HG03558 (cell line): ENCODE measurements around the gene UQCRHL.
"Not testable (repeated sequence)": the region's sequence is repeated elsewhere in the genome, so short reads cannot be mapped to it uniquely, and the experiment has no call there.

ENCODE experiments used
- ATAC-seq: cut with Tn5 transposase; IDR thresholded peaks from one replicate; pipeline ENCODE4 v1.9.1; 2021; ENCODE audit warnings: moderate number of reproducible peaks; ENCODE audit not compliant: unreplicated experiment; ENCODE audit errors: extremely low read depth

Gene UQCRHL

DNA sequence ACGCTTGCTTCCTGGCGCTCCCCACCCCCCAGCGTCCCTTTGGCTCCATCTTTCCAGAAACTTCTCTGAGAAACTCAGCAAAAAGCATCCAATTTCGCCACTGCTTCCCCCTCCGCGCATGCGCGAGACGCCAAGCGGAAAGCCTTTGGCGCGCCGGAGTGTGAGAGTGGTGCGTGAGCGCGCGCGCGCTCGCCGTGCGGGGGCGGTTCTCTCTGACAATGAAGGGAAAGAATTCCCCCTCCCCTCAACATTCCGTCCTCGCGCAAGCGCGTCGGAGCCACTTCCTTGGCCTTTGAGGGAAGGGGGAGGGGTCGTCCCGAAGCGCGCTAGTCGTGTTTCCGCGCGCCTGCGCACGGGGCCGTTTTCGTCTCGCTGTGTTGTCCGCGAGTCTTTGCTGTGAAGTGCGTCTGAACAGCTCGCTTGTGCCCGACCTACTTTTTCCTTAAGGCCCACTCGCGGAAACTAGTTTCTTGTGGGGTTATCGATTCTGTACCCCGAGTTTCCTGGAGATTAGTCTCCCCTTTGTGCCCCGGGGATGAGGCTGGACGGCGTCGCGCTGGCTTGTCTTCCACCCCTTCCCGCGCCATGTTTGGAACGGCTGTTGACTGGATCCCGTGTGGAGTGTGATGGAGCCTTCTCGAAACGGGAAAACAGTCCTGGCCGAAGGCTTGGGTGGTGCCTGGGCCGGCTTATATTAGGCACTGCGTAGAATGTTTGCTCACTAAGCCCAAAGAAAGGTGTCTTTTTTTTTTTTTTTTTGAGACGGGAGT, 28.5 kb upstream of the UQCRHL start:
- no peak for ATAC-seq

DNA sequence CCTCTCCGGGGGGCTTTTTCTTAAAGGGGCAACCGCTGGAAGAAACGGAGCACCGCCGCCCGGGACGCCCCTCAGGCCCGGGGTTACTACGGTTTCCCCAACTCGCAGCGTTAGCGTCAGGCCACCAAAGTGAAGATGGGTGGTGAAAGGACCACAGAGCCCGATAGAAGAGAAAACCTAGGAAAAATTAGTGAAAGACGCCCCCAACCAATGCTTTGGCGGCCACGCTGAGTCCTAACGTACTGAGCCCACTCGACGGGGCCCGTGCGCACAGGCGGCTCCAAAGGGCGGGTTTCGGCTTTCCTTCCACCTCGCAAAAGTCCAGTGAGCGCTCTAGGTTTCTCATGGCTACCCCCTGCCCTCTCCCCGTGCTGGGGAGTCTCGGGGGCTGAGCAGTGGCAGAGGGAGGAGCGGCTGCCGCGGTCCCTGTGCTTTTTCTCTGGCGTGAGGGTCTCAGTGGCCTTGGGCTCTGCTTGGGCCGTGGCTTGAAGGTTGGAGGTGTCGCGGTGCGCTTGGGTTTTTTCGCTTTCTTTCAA, 27.8 kb upstream of the UQCRHL start:
- ATAC-seq = no peak

DNA sequence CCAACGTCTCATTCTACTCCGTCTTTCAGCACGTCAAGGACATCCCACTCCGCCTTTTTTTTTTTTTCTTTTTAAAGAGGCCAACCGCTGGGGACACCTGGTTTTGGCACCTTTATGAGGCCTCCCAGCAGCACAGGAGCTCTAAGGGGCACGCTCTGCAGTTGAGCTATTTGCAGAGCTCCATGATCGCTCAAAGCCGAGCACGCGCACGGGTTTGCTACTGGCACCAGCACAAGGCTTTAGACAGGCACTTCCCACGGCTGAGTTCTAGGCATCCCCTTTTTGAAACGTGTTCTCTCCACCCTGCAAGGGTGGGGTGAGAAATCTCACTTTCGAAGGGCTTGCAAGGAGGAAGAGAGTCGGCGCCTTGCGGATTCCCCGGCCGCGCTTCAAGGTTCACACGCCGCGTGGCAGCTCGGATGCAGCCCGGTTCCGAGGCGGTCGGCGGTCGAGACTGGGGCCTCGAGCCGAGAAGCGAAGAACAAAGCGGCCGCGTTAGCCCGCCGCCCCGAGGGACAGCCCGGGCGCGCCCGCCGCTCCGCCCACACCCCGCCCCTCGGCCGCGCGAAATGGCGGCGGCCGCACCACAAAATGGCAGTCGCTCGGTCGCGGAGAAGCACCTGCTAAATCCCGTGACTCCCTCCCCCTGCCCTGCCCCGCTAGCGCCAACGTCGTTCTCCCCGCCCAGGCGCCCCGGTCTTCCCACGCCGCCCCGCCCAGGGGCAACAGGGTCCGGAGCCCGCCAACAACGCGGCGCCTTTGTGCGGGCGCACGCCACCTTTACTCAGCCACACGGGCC, 27.2 kb upstream of the UQCRHL start:
- peak; percentile 30 for ATAC-seq

DNA sequence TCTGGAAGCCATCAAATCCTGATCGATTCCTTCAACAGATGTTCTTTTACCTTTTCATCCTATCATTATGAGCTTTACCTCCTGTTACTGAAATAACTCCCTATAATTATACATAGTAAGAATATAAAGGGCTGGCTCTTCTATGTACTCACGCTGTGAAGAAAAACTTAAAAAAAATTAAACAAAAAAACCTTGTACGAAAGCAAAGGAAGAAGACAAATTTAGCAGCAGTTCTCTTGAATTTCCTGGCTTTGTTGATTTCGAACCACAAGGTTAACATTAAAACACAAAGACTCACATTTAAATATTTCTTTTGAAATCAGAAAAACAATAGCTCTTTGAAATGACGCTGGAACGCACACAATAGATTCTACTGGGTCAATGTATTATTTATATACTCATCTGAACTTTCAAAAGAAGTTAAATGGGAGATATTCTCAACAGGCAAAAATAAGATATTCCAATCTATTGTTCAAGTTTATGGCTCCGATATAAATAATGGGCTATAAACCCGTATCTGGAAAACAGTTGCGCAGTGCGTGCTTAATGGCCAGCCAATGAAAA, 26.5 kb upstream of the UQCRHL start:
- ATAC-seq = no peak

DNA sequence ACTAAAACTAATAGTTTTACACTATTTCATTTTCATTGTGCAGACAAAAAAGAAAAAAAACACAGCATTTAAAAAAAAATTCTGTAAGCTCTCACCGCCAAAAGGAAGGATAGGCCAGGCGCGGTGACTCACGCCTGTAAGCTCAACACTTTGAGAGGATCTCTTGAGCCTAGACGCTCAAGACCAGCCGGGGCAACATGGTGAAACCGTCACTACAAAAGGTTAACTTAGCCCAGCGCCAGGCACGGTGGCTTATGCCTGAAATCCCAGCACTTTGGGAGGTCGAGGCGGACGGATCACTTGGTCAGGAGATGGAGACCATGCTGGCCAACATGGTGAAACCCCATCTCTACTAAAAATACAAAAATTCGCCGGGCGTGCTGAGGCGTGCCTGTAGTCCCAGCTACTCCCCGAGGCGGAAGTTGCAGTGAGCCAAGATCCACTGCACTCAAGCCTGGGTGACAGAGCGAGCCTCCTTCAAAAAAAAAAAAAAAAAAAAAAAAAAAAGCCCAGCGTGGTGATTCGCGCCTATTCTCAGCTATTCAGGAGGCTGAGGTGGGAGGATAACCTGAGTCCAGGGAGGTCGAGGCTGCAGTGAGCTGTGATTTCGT, 25.7 kb upstream of the UQCRHL start:
- no peak for ATAC-seq

DNA sequence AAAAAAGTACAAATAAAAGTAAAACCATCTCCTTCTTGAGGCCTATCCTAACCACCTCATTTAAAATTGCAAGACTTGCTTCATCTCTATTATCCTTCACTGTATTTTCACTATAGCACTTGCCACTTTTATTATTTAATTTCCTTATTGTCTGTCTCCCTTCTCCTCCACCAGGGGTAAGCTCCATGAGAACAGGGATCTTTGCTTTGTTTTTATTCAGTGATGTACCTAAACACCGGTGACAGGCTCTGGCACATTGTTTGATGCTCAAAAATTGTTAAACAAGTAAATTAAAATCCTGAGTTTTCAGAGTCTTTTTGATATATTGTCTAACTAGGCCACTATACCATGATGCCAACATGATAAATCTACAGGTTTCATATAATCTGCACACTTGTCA, 22.8 kb upstream of the UQCRHL start:
- ATAC-seq = no peak

DNA sequence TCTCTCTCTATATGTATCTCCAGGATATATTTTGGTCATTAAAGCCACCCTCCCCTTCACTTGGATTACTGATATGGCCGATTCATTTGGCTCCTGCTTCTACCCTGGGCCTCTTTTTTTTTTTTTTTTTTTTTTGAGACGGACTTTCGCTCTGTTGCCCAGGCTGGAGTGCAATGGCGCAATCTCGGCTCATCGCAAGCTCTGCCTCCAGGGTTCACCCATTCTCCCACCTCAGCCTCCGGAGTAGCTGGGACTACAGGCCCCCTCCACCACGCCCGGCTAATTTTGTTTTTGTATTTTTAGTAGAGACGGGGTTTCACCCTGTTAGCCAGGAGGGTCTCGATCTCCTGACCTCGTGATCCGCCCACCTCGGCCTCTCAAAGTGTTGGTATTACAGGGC, 21.5 kb upstream of the UQCRHL start:
- ATAC-seq = not testable (repeated sequence)

DNA sequence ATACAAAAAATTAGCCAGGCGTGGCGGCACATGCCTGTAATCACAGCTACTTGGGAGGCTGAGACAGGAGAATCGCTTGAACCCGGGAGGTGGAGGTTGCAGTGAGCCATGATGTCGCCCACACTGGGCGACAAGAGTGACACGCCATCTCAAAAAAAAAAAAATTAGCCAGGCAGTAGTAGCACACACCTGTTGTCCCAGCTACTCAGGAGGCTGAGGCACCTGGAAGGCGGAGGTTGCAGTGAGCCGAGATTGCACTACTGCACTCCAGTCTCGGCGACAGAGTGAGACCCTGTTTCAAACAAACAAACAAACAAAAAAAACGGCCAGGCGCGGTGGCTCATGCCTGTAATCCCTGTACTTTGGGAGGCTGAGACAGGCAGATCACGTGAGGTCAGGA, 20.1 kb upstream of the UQCRHL start:
- not testable (repeated sequence) for ATAC-seq

DNA sequence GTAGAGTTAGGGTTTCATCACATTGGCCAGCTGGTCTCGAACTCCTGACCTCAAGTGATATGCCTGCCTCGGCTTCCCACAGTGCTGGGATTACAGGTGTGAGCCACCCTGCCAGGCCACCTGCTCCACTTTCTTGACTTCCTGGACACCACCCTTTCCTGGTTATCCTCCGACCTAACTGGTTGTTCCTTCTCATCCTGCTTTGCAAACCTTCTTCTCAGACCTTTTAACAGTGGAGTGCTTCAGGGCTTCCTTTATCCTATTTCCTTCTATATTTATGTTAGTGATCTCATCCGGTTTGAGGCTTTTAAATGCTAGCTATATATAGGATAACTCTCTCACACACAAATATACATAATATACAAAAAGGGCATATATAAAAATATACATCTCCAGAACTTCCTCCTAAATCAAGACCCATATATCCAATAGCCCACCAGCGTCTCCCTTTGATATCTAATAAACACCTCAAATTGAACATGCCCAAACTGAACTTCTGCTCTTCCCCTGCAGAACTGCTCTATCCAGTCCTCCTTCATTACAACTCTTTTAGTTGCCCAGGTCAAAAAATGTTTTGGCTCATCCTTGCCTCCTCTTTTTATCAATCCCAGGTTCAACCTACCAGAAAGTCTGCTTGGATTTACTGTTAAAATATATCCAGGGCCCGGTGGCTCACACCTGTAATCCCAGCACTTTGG, 19.5 kb upstream of the UQCRHL start:
- ATAC-seq = no peak

DNA sequence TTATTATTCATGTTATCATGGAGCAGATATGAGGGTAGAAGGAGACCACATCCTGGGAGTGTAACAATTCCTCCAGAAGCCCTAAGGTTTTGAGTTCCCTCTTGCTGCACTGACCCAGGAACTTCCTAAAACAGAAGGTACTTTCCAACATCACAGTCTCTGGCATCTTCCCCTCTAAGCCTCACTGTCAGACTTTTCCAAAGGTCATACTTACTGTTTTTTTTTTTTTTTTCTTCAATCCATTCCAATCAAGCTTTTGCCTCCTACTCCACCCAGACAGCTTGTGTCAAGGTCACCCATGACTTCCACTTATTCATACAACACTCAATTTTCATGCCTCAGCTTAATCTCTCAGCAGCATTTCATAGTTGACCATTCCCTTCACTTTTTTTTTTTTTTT, 18.4 kb upstream of the UQCRHL start:
- no peak for ATAC-seq

DNA sequence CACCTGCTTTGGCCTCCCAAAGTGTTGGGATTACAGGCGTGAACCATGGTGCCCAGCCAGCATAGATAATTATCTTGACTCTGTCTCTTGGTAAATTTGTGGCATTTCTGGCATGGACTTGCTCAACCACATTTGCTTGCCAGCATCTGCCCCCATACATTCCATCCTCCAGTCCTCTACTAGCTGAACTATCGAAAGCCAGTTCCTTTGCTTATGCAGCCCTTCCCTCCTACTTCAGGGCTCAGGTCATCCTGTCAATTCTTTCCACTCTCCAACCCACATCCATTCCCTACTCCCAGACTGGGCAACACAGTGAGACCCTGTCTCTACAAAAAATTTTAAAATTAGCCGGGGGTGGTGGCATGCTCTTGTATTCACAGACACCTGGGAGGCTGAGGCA, 13.0 kb upstream of the UQCRHL start:
- no peak for ATAC-seq

DNA sequence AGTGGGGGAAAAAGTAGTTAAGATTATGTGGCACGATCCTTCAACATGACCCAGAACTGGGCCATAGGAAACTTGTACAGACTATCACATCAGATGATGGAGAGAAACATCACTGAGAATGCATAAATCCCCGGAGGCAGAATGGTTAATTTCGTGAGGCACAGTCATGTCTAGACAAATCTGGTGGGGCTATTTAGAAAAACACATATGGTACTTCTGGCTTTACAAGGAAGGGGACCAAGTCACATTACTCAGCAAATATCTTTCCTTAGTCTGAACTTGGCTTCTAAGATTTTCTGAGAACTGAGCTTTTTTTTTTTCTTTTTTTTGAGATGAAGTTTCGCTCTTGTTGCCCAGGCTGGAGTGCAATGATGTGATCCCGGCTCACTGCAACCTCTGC, 9.2 kb upstream of the UQCRHL start:
- ATAC-seq = no peak

DNA sequence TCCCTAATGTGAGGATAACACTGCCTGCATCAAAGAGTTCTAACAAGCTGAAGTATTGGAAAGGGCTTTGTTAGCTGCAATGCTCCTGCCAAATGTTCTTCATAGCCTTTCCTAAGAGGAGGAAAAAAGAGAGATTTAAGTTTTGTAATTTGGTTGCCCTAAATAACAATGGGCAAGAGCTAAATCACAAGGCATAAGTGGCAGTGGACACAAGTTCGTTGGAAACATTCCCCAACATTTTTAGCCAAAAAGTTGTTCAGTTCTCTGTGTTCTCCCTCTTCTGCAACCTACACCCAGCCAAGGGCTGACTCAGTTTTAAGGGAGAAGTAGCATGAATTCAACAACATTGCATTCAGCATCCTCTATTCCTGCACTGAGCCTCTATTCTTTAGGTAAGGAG, 2.6 kb upstream of the UQCRHL start:
- no peak for ATAC-seq

DNA sequence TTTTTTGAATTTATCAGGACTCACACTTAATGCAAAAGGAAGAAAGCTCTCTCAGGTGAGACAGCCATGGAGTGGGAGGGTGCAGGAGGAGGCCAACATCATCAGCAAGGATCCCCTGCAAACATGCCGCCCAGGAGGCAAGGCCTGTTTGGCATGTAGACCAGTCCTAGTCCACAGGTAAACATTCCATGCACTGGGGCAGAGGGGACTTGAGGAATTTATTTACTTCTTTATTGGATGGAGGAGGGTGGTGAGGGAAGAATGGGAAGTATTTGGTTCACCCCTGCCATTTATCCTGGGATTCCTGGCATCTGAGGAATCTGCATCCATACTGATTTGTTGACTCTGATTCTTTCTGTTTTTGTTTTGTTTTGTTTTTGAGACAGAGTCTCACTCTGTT, 1.5 kb upstream of the UQCRHL start:
- ATAC-seq = no peak

DNA sequence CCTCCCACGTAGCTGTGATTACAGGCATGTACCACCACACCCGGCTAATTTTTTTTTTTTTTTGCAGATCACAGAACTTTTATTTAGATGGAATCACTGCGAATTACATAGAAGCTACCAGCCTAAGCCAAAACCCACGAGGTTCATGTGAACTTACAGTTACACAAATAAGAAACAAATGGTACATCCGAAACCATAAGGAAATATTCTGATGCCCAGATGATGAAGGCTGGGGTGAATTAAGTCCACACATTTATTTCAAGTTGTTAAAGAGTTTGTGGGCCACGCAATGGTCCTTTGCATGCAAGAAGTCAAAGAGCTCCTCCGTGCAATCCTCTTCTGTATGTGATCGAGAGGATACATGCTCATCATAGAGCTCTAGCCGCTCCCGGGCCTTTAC, 328 bp downstream of the UQCRHL start:
- no peak for ATAC-seq

DNA sequence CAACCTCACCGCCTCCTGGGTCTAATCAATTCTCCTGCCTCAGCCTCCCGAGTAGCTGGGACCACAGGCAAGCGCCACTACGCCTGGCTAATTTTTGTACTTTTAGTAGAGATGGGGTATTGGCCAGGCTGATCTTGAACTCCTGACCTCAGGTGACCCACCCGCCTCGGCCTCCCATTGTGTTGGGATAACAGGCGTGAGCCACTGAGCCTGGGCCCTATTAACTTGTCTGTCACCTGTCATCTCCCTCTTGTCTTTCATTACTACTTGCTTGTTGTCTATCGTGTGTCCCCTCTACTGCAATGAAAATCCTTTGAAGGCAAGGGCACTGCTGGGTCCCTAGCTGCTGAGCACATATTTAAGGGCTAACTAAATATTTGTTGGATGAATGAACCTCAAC, 3.4 kb downstream of the UQCRHL start:
- no peak for ATAC-seq

DNA sequence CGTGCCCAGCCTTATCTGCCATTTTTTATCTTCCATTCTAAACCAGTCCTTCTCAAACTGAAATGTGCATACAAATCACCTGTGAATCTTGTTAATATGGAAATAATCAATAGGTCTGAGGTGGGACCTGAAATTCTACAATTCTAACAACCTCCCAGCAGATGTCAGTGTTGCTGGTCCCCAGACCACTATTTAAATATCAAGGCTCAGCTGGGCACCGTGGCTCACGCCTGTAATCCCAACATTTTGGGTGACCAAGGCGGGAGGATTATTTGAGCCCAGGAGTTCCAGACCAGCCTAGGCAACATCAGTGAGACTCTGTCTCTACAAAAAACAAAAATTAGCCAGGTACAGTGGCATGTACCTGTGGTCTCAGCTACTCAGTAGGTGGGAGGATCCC, 4.1 kb downstream of the UQCRHL start:
- no peak for ATAC-seq

DNA sequence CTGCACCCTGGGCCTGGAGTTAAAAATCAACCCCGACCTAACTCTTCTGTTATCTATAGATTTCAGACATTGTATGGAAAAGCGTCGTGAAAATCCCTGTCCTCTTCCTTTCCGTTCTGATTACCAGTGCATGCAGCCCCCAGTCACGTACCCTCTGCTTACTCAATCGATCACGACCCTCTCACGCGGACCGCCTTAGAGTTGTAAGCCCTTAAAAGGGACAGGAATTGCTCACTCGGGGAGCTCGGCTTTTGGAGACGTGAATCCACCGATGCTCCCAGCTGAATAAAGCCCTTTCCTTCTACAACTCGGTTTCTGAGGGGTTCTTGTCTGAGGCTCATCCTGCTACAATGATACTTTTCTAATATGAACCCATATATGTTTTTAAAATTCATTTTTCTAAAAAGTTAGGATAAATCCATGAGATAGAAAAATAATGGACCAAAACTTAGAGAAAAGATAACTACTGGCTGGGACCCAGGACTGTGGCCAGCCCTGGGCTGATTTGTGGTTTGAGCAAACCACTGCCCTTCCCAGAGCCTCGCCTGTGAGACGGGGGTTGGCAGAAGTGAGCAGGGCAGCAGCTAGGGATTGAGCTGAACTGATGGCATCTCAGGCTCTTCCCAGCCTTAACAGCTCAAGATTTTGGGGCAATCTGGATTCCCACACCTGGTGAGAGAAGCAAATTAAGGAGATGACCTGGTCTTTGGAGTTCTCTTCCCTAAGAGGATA, 5.0 kb downstream of the UQCRHL start:
- no peak for ATAC-seq

DNA sequence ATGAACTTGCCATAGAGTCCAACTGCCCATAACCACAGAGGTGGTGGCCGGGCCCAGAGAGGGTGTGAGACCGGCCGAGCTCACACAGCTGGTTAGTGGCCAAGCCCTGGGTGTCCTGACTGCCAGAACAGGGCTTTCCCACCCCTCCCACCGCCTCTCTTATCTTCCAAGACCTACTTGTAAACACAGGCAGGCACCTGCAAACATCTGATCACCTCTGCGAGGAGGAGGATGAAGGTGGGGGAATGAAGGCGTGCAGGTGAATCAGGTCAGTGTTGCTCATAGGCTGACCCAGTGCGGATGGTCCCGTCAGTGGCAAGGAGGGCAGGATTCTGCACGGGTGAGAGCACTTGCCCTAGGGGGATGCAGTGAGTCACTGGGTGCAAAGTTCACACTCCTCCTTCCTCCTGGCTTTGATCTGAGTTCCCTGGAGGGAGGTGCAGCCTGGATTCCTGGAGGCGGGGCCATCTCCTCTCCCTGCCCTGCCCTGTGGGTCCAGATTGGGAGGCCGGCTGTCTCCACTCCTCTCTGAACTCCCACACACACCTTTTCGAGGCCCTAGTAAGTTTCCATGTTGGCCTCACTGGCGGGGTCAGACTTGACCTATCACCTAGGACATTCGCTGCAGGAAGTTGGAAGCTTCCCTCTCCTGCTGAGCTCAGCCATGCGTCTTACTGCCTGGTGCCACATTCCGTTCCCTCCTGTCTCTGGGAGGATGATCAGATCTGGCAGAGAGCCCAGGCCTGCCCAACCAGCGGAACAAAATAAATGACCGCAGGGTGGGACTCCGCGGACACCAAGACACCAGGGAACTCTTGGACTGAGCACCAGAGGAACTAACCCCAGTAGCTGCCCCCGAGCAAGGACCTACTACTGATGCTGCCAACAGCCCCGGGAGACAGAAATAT, 7.3 kb downstream of the UQCRHL start:
- no peak for ATAC-seq
